ENCODE data around the gene TMEM212.

The TMEM212 gene

GRCh38 chr3:171833789-171834460, 9.2 kb upstream of the TMEM212 start:
- in situ Hi-C loops (cut with MboI; ENCODE audit: low sequenced_read_pairs): no loop called here

GRCh38 chr3:171834461-171834801, 8.7 kb upstream of the TMEM212 start:
- in situ Hi-C loops (cut with MboI; ENCODE audit: low sequenced_read_pairs): no loop called here

- in situ Hi-C loops (cut with MboI; ENCODE audit: low sequenced_read_pairs): no loop called here
Observed at GRCh38 chr3:171835116-171835515, 8.0 kb upstream of the TMEM212 start.

GRCh38 chr3:171835613-171836012, 7.5 kb upstream of the TMEM212 start:
- in situ Hi-C loops (cut with MboI; ENCODE audit: low sequenced_read_pairs): no loop called here

- in situ Hi-C loops (cut with MboI; ENCODE audit: low sequenced_read_pairs): no loop called here
Observed at GRCh38 chr3:171836855-171837254, 6.3 kb upstream of the TMEM212 start.

- in situ Hi-C loops (cut with MboI; ENCODE audit: low sequenced_read_pairs): no loop called here
Observed at GRCh38 chr3:171837698-171838097, 5.5 kb upstream of the TMEM212 start.

- in situ Hi-C loops (cut with MboI; ENCODE audit: low sequenced_read_pairs): no loop called here
Observed at GRCh38 chr3:171838218-171838720, 4.9 kb upstream of the TMEM212 start.

- in situ Hi-C loops (cut with MboI; ENCODE audit: low sequenced_read_pairs): no loop called here
Observed at GRCh38 chr3:171839270-171839669, 3.9 kb upstream of the TMEM212 start.

- in situ Hi-C loops (cut with MboI; ENCODE audit: low sequenced_read_pairs): no loop called here
Observed at GRCh38 chr3:171840445-171840810, 2.7 kb upstream of the TMEM212 start.

- in situ Hi-C loops (cut with MboI; ENCODE audit: low sequenced_read_pairs): no loop called here
Observed at GRCh38 chr3:171840811-171841619, 2.1 kb upstream of the TMEM212 start.

GRCh38 chr3:171841620-171842000, 1.5 kb upstream of the TMEM212 start:
- in situ Hi-C loops (cut with MboI; ENCODE audit: low sequenced_read_pairs): no loop called here

- in situ Hi-C loops (cut with MboI; ENCODE audit: low sequenced_read_pairs): no loop called here
Observed at GRCh38 chr3:171844873-171845272, 1.7 kb downstream of the TMEM212 start.

GRCh38 chr3:171845481-171846284, 2.5 kb downstream of the TMEM212 start:
- in situ Hi-C loops (cut with MboI; ENCODE audit: low sequenced_read_pairs): no loop called here

GRCh38 chr3:171846597-171846996, 3.4 kb downstream of the TMEM212 start:
- in situ Hi-C loops (cut with MboI; ENCODE audit: low sequenced_read_pairs): no loop called here

- in situ Hi-C loops (cut with MboI; ENCODE audit: low sequenced_read_pairs): no loop called here
Observed at GRCh38 chr3:171847133-171847532, 4.0 kb downstream of the TMEM212 start.

GRCh38 chr3:171847595-171848259, 4.6 kb downstream of the TMEM212 start:
- in situ Hi-C loops (cut with MboI; ENCODE audit: low sequenced_read_pairs): no loop called here

- in situ Hi-C loops (cut with MboI; ENCODE audit: low sequenced_read_pairs): no loop called here
Observed at GRCh38 chr3:171849617-171850319, 6.6 kb downstream of the TMEM212 start.

- in situ Hi-C loops (cut with MboI; ENCODE audit: low sequenced_read_pairs): no loop called here
Observed at GRCh38 chr3:171850320-171850959, 7.3 kb downstream of the TMEM212 start.

- in situ Hi-C loops (cut with MboI; ENCODE audit: low sequenced_read_pairs): no loop called here
Observed at GRCh38 chr3:171850960-171851659, 8.0 kb downstream of the TMEM212 start.
